ENCODE measurements around the gene PLCD1.
"Not testable (repeated sequence)": the region's sequence is repeated elsewhere in the genome, so short reads cannot be mapped to it uniquely, and the experiment has no call there.

PLCD1 gene

GRCh38 chr3:38029400-38030125, at the start of gene PLCD1:
Gene PLCD1, minus strand, starts transcription at chr3:38029642. Its CDS starts 103 bp downstream, at chr3:38029539.
- DNase-seq: peak; percentile 25

- not testable (repeated sequence) for DNase-seq
These were observed 47.6 kb upstream of the PLCD1 start for GRCh38 chr3:38077073-38077472.

GRCh38 chr3:38070013-38070412, 40.6 kb upstream of the PLCD1 start:
- no peak for DNase-seq

- DNase-seq: no peak
These were observed 38.2 kb upstream of the PLCD1 start for GRCh38 chr3:38067508-38068233.

- DNase-seq: not testable (repeated sequence)
These were observed 35.0 kb upstream of the PLCD1 start for GRCh38 chr3:38064453-38064852.

- no peak for DNase-seq
These were observed 33.4 kb upstream of the PLCD1 start for GRCh38 chr3:38062809-38063208.

GRCh38 chr3:38059591-38059990, 30.1 kb upstream of the PLCD1 start:
- no peak for DNase-seq

- no peak for DNase-seq
These were observed 29.7 kb upstream of the PLCD1 start for GRCh38 chr3:38059148-38059547.

GRCh38 chr3:38054499-38055001, 25.1 kb upstream of the PLCD1 start:
- DNase-seq: no peak

GRCh38 chr3:38053813-38054498, 24.5 kb upstream of the PLCD1 start:
- not testable (repeated sequence) for DNase-seq

- DNase-seq: not testable (repeated sequence)
These were observed 23.8 kb upstream of the PLCD1 start for GRCh38 chr3:38053286-38053685.

- DNase-seq: no peak
These were observed 21.7 kb upstream of the PLCD1 start for GRCh38 chr3:38051131-38051530.

GRCh38 chr3:38049358-38050126, 20.1 kb upstream of the PLCD1 start:
- DNase-seq: no peak

- DNase-seq: no peak
These were observed 18.5 kb upstream of the PLCD1 start for GRCh38 chr3:38047896-38048295.

- no peak for DNase-seq
These were observed 17.4 kb upstream of the PLCD1 start for GRCh38 chr3:38046821-38047220.

- no peak for DNase-seq
These were observed 16.6 kb upstream of the PLCD1 start for GRCh38 chr3:38046027-38046426.

GRCh38 chr3:38043486-38043885, 14.0 kb upstream of the PLCD1 start:
- DNase-seq: no peak

- no peak for DNase-seq
These were observed 11.0 kb upstream of the PLCD1 start for GRCh38 chr3:38040401-38040800.

GRCh38 chr3:38039899-38040261, 10.4 kb upstream of the PLCD1 start:
- DNase-seq: no peak

- peak; percentile 69 for DNase-seq
These were observed 9.9 kb upstream of the PLCD1 start, which contains the start of gene DLEC1 for GRCh38 chr3:38039101-38039898. Gene DLEC1, plus strand, starts transcription at chr3:38039208. Its CDS starts 18 bp downstream, at chr3:38039226.

- peak; percentile 44 for DNase-seq
These were observed 9.0 kb upstream of the PLCD1 start for GRCh38 chr3:38038447-38038911.

GRCh38 chr3:38036906-38037305, 7.5 kb upstream of the PLCD1 start:
- DNase-seq: no peak

Measured in activated naive CD4-positive, alpha-beta T cell treated with anti-CD3 and anti-CD28 coated beads, Interleukin-2, amount 50 U/mL, for 16 hours (primary cell).